ENCODE data around the gene GID8.

Gene GID8

GRCh38 chr20:62969939-62970306 lies 32.0 kb downstream of the GID8 start:
- H3K4me1 ChIP-seq (ENCODE audit: control insufficient read depth, low read length): peaks cover 13% of the 10 kb centered on the region
- H3K4me3 ChIP-seq (ENCODE audit: low read length): no peak overlapping the region
- no peaks in the 10 kb centered on the region for H3K9me2 ChIP-seq (replicated peaks; ENCODE audit: control insufficient read depth, low read length)
- H3K36me3 ChIP-seq (ENCODE audit: control insufficient read depth, low read length): peaks cover 11% of the 10 kb centered on the region
- 0 out of 2 replicates have a peak, but pooled peaks cover 4% of the 10 kb centered on the region for H3F3A ChIP-seq (ENCODE audit: control insufficient read depth, insufficient read depth)
- no peaks in the 10 kb centered on the region; the same call in none of the 2 replicates for H4K20me1 ChIP-seq (ENCODE audit: control insufficient read depth, insufficient read depth, low read depth, low read length)
- TF ChIP-seq CTCF (IDR thresholded peaks at IDR 0.05; ENCODE audit: low read depth, low read length, poor library complexity, severe bottlenecking) (no peak), EZH2phosphoT487 (IDR thresholded peaks at IDR 0.05; ENCODE audit: borderline replicate concordance, low read length) (no peak)
- H3K4me2 ChIP-seq (ENCODE audit: low read length): no peak overlapping the region
- H3K9me3 ChIP-seq (ENCODE audit: control insufficient read depth, insufficient read depth, low read length): no peaks in the 10 kb centered on the region
- H3K27me3 ChIP-seq (ENCODE audit: control insufficient read depth, low read length): peaks cover 28% of the 10 kb centered on the region
- no peak overlapping the region for H3K27ac ChIP-seq (ENCODE audit: low read depth, low read length)
- no peaks in the 10 kb centered on the region for H3K79me2 ChIP-seq (ENCODE audit: control insufficient read depth, low read length)

GRCh38 chr20:62970307-62971210 lies 32.6 kb downstream of the GID8 start:
- no peaks in the 10 kb centered on the region; the same call in none of the 2 replicates for H4K20me1 ChIP-seq (ENCODE audit: control insufficient read depth, insufficient read depth, low read depth, low read length)
- peaks cover 13% of the 10 kb centered on the region for H3K4me1 ChIP-seq (ENCODE audit: control insufficient read depth, low read length)
- TF ChIP-seq EZH2phosphoT487 (IDR thresholded peaks at IDR 0.05; ENCODE audit: borderline replicate concordance, low read length) (no peak), CTCF (IDR thresholded peaks at IDR 0.05; ENCODE audit: low read depth, low read length, poor library complexity, severe bottlenecking) (no peak)
- no peak overlapping the region for H3K27ac ChIP-seq (ENCODE audit: low read depth, low read length)
- no peaks in the 10 kb centered on the region for H3K9me2 ChIP-seq (replicated peaks; ENCODE audit: control insufficient read depth, low read length)
- no peak overlapping the region for H3K4me3 ChIP-seq (ENCODE audit: low read length)
- H3F3A ChIP-seq (ENCODE audit: control insufficient read depth, insufficient read depth): 0 out of 2 replicates have a peak, but pooled peaks cover 4% of the 10 kb centered on the region
- H3K27me3 ChIP-seq (ENCODE audit: control insufficient read depth, low read length): peaks cover 34% of the 10 kb centered on the region
- no peaks in the 10 kb centered on the region for H3K79me2 ChIP-seq (ENCODE audit: control insufficient read depth, low read length)
- H3K9me3 ChIP-seq (ENCODE audit: control insufficient read depth, insufficient read depth, low read length): no peaks in the 10 kb centered on the region
- H3K4me2 ChIP-seq (ENCODE audit: low read length): no peak overlapping the region
- H3K36me3 ChIP-seq (ENCODE audit: control insufficient read depth, low read length): peaks cover 5% of the 10 kb centered on the region; the same call in 1 of the 2 replicates

- no peaks in the 10 kb centered on the region; the same call in none of the 2 replicates for H4K20me1 ChIP-seq (ENCODE audit: control insufficient read depth, insufficient read depth, low read depth, low read length)
- peaks cover 3% of the 10 kb centered on the region; the same call in 1 of the 2 replicates for H3K36me3 ChIP-seq (ENCODE audit: control insufficient read depth, low read length)
- no peak overlapping the region for H3K4me2 ChIP-seq (ENCODE audit: low read length)
- no peak overlapping the region for H3K4me3 ChIP-seq (ENCODE audit: low read length)
- H3K79me2 ChIP-seq (ENCODE audit: control insufficient read depth, low read length): no peaks in the 10 kb centered on the region
- H3K4me1 ChIP-seq (ENCODE audit: control insufficient read depth, low read length): peaks cover 19% of the 10 kb centered on the region
- H3K9me3 ChIP-seq (ENCODE audit: control insufficient read depth, insufficient read depth, low read length): no peaks in the 10 kb centered on the region
- TF ChIP-seq CTCF (IDR thresholded peaks at IDR 0.05; ENCODE audit: low read depth, low read length, poor library complexity, severe bottlenecking) (no peak), EZH2phosphoT487 (IDR thresholded peaks at IDR 0.05; ENCODE audit: borderline replicate concordance, low read length) (no peak)
- no peak overlapping the region for H3K27ac ChIP-seq (ENCODE audit: low read depth, low read length)
- H3K27me3 ChIP-seq (ENCODE audit: control insufficient read depth, low read length): peaks cover 36% of the 10 kb centered on the region
- H3F3A ChIP-seq (ENCODE audit: control insufficient read depth, insufficient read depth): 0 out of 2 replicates have a peak, but pooled peaks cover 4% of the 10 kb centered on the region
- H3K9me2 ChIP-seq (replicated peaks; ENCODE audit: control insufficient read depth, low read length): no peaks in the 10 kb centered on the region
Observed at GRCh38 chr20:62971211-62971949, 33.4 kb downstream of the GID8 start.
